ENCODE results near the gene RFTN2.

GRCh38 chr2:197548582-197548981, 126.8 kb downstream of the RFTN2 start:
- TF ChIP-seq CTCF (IDR thresholded peaks at IDR 0.05) (no peak), SMC3 (IDR thresholded peaks at IDR 0.05; ENCODE audit: low read depth, low read length) (no peak), EZH2phosphoT487 (IDR thresholded peaks at IDR 0.05; ENCODE audit: borderline replicate concordance, low read depth) (no peak), YY1 (IDR thresholded peaks at IDR 0.05; ENCODE audit: low read depth) (no peak), TEAD4 (IDR thresholded peaks at IDR 0.05; ENCODE audit: borderline replicate concordance, insufficient read depth) (no peak)

Measured in SK-N-SH (cell line).